Nephron (organoid): ENCODE results near the gene DDX5.
A peak's percentile ranks its signal among the peaks of the same experiment; 100 is the strongest.

Experiments used
- H3K27ac Mint-ChIP-seq, 3 experiments: 2 replicates each; pipeline ENCODE4 v1.8.0; 2020; ENCODE audit warnings: mixed read lengths in 3 of 3, mild to moderate bottlenecking in 2 of 3, moderate library complexity in 1 of 3
- H3K27me3 Mint-ChIP-seq: 2 replicates; pipeline ENCODE4 v1.8.0; 2021; ENCODE audit warnings: low read depth, mild to moderate bottlenecking, moderate library complexity, mixed read lengths
- H3K36me3 Mint-ChIP-seq: 2 replicates; pipeline ENCODE4 v1.8.0; 2020; ENCODE audit warnings: low read depth, mixed read lengths
- H3K4me1 Mint-ChIP-seq: 2 replicates; pipeline ENCODE4 v1.8.0; 2020; ENCODE audit warnings: mixed read lengths
- H3K4me3 Mint-ChIP-seq, 3 experiments: 2 replicates each; pipeline ENCODE4 v1.8.0; 2020; ENCODE audit warnings: mild to moderate bottlenecking in 3 of 3, mixed read lengths in 3 of 3, moderate library complexity in 2 of 3
- H3K9me3 Mint-ChIP-seq: 2 replicates; pipeline ENCODE4 v1.8.0; 2020; ENCODE audit warnings: mixed read lengths
- TF ChIP-seq, protein P1 (sequence below), 3 experiments: fragments of 200-600 bp; sonication (generic); IDR thresholded peaks; one replicate each; pipeline ENCODE4 v1.5.0; 2021; ENCODE audit warnings: antibody characterized with exemption in 3 of 3; ENCODE audit not compliant: unreplicated experiment in 3 of 3

The DDX5 gene

DNA sequence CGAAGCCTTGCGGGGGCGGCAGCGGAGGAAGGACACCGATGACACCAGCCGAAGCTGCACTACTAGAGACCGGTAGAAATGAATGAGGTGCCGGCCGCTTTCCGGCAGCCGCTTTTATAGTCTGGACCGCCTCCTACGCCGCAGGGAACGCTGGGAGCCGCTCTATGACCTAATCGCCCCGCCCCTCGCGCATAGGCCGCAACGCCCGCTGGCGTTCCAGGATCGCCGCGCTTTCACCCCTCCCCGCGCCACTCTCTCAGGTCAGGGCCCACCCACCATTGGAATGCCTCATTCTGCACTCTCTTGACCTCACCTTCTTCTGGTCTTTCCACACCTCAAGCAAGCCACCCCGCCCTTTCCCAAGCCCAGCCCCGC, at the start of gene DDX5:
Gene DDX5 (minus strand): TSS at position 89 of the 375 bp plus-strand sequence. CDS start 170 bp downstream, outside the sequence.
- Mint-ChIP-seq H3K9me3 (no peaks in the 10 kb centered on the region), H3K27ac (peak within 1 kb of the TSS; percentile 100)
- TF ChIP-seq, protein P1, sequence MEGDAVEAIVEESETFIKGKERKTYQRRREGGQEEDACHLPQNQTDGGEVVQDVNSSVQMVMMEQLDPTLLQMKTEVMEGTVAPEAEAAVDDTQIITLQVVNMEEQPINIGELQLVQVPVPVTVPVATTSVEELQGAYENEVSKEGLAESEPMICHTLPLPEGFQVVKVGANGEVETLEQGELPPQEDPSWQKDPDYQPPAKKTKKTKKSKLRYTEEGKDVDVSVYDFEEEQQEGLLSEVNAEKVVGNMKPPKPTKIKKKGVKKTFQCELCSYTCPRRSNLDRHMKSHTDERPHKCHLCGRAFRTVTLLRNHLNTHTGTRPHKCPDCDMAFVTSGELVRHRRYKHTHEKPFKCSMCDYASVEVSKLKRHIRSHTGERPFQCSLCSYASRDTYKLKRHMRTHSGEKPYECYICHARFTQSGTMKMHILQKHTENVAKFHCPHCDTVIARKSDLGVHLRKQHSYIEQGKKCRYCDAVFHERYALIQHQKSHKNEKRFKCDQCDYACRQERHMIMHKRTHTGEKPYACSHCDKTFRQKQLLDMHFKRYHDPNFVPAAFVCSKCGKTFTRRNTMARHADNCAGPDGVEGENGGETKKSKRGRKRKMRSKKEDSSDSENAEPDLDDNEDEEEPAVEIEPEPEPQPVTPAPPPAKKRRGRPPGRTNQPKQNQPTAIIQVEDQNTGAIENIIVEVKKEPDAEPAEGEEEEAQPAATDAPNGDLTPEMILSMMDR (IDR thresholded peaks at IDR 0.05; ENCODE audit: unreplicated experiment in 3 of 3), result no peak

DNA sequence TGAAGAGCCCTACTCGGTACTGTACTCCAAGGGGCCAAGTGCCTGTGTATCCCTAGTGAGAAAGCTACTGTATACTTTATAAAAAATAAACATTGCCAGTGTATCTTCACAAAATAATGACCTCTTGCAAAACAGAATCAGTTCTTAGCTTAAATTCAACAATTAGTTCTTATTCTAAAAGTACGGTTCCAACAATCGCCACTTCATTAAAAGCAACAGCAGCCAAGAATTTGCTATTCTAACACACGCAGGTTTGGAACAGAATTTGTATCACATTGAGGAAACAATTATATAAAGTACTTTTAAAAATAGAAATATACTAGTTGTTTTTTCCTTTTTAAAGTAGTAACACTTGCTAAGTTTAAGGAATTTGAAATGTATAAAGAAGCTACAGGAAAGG, 49.2 kb upstream of the DDX5 start:
- Mint-ChIP-seq H3K4me1 (no peaks in the 10 kb centered on the region), H3K27ac (no peak overlapping the region), H3K27me3 (no peaks in the 10 kb centered on the region), H3K36me3 (peaks cover 46% of the 10 kb centered on the region), H3K9me3 (no peaks in the 10 kb centered on the region), H3K4me3 (no peak overlapping the region)
- TF ChIP-seq, protein P1 (IDR thresholded peaks at IDR 0.05; ENCODE audit: unreplicated experiment in 3 of 3), result no peak

More for the DNA sequence above, at the start of gene DDX5:
- H3K36me3 Mint-ChIP-seq, result peaks cover 60% of the 10 kb centered on the region
- H3K27me3 Mint-ChIP-seq, result no peaks in the 10 kb centered on the region
- H3K4me3 Mint-ChIP-seq, result peak within 1 kb of the TSS; percentile 97 to 100 (median 99)
- H3K4me1 Mint-ChIP-seq, result peaks cover 52% of the 10 kb centered on the region

DNA sequence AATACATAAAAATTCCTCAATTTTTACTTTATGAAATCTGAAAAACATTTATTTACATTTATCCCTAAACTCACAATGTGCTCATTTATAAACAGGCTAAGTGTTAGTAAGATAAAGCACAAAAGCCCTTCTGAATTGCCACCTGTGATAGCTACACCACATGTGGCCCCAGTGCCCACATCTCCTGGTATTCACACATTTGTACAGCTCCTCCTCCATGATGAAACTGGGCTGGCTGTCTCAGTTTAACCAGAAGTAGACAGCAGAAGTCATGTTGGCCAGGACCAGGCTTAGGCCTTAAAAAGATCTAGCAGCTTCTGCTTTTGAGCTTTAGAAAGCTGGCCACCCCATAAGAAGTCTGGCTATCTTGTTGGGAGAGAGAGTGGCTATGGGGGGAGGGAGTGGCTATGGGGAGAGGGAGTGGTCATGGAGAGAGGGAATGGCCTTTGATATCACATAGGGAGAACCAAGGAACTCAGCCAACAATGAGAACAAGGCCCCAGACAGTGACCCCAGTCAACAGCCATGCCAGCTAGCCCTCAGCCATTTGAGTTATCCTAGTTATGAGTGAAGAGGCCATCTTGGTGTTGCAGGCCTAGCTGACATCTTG, 48.0 kb upstream of the DDX5 start:
- H3K27me3 Mint-ChIP-seq, result no peaks in the 10 kb centered on the region
- no peaks in the 10 kb centered on the region for H3K9me3 Mint-ChIP-seq
- no peak overlapping the region for H3K4me3 Mint-ChIP-seq
- no peak overlapping the region for H3K27ac Mint-ChIP-seq
- TF ChIP-seq, protein P1 (IDR thresholded peaks at IDR 0.05; ENCODE audit: unreplicated experiment in 3 of 3), result no peak
- H3K36me3 Mint-ChIP-seq, result peaks cover 53% of the 10 kb centered on the region
- no peaks in the 10 kb centered on the region for H3K4me1 Mint-ChIP-seq

DNA sequence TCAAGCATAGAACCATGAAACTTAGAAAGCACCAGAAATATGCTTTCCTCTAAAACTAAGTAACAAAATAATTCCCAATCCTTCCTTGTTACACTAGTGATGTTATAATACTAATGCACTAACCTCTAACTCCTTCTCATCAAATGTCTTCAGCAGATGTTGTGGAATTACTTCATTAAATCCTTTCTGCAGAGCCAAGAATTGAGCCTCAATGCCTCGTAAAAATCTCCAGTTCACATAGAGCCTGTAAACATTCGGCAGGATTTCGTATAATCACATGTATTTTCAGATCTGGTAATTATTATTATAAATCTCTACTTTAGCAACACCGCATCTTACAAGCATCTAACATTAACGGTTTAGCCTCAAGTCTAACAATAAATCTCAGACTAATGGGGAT, 45.4 kb upstream of the DDX5 start:
- TF ChIP-seq, protein P1 (IDR thresholded peaks at IDR 0.05; ENCODE audit: unreplicated experiment in 3 of 3), result no peak
- Mint-ChIP-seq H3K36me3 (peaks cover 56% of the 10 kb centered on the region), H3K27me3 (no peaks in the 10 kb centered on the region)

DNA sequence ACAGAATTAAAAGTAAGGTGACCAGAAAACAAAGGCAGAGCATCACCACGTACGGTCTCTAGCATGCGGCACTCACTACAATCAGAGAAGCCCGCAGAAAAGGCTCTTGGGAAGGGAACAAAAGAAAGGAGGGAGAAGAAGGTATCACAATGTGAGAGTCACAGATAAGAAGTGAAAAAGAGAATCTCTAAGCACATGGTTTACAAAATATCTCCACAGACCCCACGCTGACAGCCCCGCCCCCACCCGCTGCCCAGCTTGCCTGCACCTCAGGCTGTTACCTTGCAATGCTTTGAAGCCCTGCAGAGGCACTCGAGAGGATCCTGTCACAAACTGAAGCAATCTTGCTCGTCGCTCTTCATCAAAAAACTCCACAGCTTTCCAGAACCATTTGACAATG, 41.2 kb upstream of the DDX5 start:
- Mint-ChIP-seq H3K27ac (no peak overlapping the region), H3K36me3 (peaks cover 44% of the 10 kb centered on the region), H3K4me3 (no peak overlapping the region), H3K4me1 (no peaks in the 10 kb centered on the region), H3K9me3 (no peaks in the 10 kb centered on the region), H3K27me3 (no peaks in the 10 kb centered on the region)
- TF ChIP-seq, protein P1 (IDR thresholded peaks at IDR 0.05; ENCODE audit: unreplicated experiment in 3 of 3), result no peak

More for the DNA sequence above, 45.4 kb upstream of the DDX5 start:
- Mint-ChIP-seq H3K4me3 (no peak overlapping the region), H3K27ac (no peak overlapping the region), H3K9me3 (no peaks in the 10 kb centered on the region), H3K4me1 (no peaks in the 10 kb centered on the region)

DNA sequence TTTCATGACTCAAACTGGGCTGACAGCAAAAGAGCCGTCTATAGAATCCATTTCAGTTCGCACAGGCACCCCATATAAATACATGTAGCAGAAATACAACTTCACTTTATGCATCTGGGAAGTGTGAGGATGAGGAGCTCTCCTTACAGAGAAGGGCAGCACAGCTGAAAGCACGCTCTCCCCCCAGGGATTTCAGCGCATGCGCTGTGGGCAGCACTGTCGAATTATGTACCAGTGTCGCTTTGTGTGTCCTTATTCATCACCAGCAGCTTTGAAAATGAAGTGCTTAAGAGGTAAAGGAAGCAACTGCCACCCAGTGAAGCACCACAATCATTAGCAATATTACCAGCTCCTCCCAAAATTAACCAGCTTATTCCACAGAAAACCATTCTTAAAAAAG, 40.6 kb upstream of the DDX5 start:
- H3K27ac Mint-ChIP-seq, result no peak overlapping the region
- TF ChIP-seq, protein P1 (IDR thresholded peaks at IDR 0.05; ENCODE audit: unreplicated experiment in 3 of 3), result no peak
- H3K36me3 Mint-ChIP-seq, result peaks cover 44% of the 10 kb centered on the region
- no peaks in the 10 kb centered on the region for H3K9me3 Mint-ChIP-seq
- H3K4me3 Mint-ChIP-seq, result no peak overlapping the region
- H3K4me1 Mint-ChIP-seq, result no peaks in the 10 kb centered on the region
- H3K27me3 Mint-ChIP-seq, result no peaks in the 10 kb centered on the region
